Measurements from ENCODE around the gene NRG4.

The NRG4 gene

GRCh38 chr15:75945953-75946352 lies 66.3 kb downstream of the NRG4 start:
- H3K27me3 ChIP-seq (ENCODE audit: control insufficient read depth, insufficient read depth, low read length): no peaks in the 10 kb centered on the region
- no peak overlapping the region for H3K4me3 ChIP-seq (ENCODE audit: low read length)
- no peak overlapping the region for H3K9ac ChIP-seq (ENCODE audit: low read depth, low read length)
- H3K4me2 ChIP-seq (ENCODE audit: low read length): peak overlapping the region; percentile 36
- H3K9me3 ChIP-seq (replicated peaks; ENCODE audit: low read length): no peaks in the 10 kb centered on the region
- H3K4me1 ChIP-seq (ENCODE audit: control insufficient read depth, insufficient read depth, low read length): peaks cover 30% of the 10 kb centered on the region
- no peaks in the 10 kb centered on the region for H3K36me3 ChIP-seq (ENCODE audit: insufficient read depth, low read length)

DNA sequence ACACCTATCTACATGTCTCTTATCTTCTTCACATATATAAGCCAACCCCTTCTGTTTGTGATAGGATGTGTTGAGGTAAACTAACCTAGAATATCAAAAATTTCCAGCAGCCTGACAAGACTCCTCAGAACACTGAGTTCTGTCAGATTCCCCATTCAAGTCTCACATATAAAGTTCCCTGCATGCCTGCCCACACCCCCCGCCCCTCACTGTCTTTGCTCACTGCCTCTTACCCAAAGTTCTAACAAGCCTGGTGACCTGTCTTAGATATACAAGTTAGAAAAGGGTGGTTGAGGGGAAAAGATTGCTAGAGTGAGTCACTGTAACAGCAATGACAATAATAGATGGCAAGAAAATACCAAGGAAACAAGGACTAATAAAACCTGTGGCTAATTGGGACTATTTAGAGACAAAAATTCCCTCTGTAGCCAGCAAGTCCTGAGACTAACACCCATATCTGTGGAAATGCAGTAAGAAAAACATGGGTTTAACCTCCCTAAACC lies 68.5 kb downstream of the NRG4 start:
- Histone ChIP-seq H3K4me2 (ENCODE audit: low read length) (no peak overlapping the region), H3K9me3 (replicated peaks; ENCODE audit: low read length) (no peaks in the 10 kb centered on the region), H3K4me3 (ENCODE audit: low read length) (no peak overlapping the region), H3K36me3 (ENCODE audit: insufficient read depth, low read length) (no peaks in the 10 kb centered on the region), H3K4me1 (ENCODE audit: control insufficient read depth, insufficient read depth, low read length) (peaks cover 30% of the 10 kb centered on the region), H3K9ac (ENCODE audit: low read depth, low read length) (no peak overlapping the region), H3K27me3 (ENCODE audit: control insufficient read depth, insufficient read depth, low read length) (no peaks in the 10 kb centered on the region)

DNA sequence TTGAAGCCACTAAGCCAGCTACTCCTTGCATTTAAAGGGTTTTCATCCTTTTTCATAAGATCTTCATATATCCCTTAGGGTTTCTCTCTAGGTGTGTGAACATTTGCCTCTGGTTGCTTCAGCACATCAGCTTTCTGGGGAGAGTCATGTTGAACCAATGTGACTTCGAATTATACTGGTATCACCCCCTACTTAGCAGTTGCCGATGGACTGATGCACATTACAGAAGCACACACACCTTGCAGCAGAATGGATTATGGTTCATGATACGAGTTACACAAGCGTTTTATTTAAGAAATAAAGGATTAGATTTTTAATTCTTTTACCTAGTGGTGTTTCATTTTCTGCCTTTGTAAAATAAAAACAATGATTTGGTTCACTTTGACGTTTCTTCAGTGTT lies 69.0 kb downstream of the NRG4 start:
- Histone ChIP-seq H3K9me3 (replicated peaks; ENCODE audit: low read length) (no peaks in the 10 kb centered on the region), H3K9ac (ENCODE audit: low read depth, low read length) (no peak overlapping the region), H3K36me3 (ENCODE audit: insufficient read depth, low read length) (peaks cover 3% of the 10 kb centered on the region), H3K27me3 (ENCODE audit: control insufficient read depth, insufficient read depth, low read length) (no peaks in the 10 kb centered on the region), H3K4me3 (ENCODE audit: low read length) (no peak overlapping the region), H3K4me2 (ENCODE audit: low read length) (no peak overlapping the region), H3K4me1 (ENCODE audit: control insufficient read depth, insufficient read depth, low read length) (peaks cover 30% of the 10 kb centered on the region)

DNA sequence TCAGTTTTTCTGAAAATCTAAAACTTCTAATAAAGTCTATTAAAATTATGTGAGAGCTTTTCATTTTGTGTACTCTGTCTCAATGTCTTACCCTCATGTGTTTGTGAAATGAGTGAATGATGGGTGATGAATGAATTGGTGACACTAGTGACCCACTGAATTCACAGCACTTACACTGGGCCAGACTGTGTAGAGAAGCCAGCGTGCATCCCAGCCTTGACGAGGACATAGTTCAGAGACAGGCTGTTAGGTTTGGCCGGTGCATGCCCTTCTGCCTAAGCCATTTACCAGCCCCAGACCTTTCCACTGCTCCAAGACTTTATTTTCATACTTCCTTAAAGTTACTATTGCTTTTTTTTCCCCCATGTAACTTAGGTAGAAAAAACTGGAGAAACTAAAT lies 69.8 kb downstream of the NRG4 start:
- no peak overlapping the region for H3K4me2 ChIP-seq (ENCODE audit: low read length)
- H3K4me1 ChIP-seq (ENCODE audit: control insufficient read depth, insufficient read depth, low read length): peaks cover 26% of the 10 kb centered on the region
- no peaks in the 10 kb centered on the region for H3K27me3 ChIP-seq (ENCODE audit: control insufficient read depth, insufficient read depth, low read length)
- peaks cover 11% of the 10 kb centered on the region for H3K36me3 ChIP-seq (ENCODE audit: insufficient read depth, low read length)
- no peaks in the 10 kb centered on the region for H3K9me3 ChIP-seq (replicated peaks; ENCODE audit: low read length)
- no peak overlapping the region for H3K4me3 ChIP-seq (ENCODE audit: low read length)
- H3K9ac ChIP-seq (ENCODE audit: low read depth, low read length): no peak overlapping the region

DNA sequence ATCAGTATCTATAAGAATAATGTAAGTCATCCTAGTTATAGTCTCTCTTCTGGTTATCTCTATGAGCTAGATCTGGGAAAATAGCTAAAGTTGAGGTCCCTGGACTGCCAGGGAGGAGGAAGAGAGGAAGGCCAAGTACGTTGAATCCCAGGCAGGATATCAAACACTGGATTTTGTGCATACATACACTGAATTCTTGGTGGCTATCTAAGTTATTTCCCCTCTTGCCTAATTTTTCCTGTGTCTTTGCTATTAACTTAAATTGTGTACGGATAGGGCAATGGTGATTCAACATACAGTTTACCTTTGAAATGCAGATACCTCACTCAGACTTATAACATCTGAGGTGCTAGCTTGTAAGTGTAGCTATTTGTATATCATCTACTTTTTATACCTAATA lies 81.4 kb downstream of the NRG4 start:
- Histone ChIP-seq H3K36me3 (ENCODE audit: insufficient read depth, low read length) (peaks cover 31% of the 10 kb centered on the region), H3K27me3 (ENCODE audit: control insufficient read depth, insufficient read depth, low read length) (no peaks in the 10 kb centered on the region), H3K4me3 (ENCODE audit: low read length) (no peak overlapping the region), H3K4me1 (ENCODE audit: control insufficient read depth, insufficient read depth, low read length) (no peaks in the 10 kb centered on the region), H3K9ac (ENCODE audit: low read depth, low read length) (no peak overlapping the region), H3K4me2 (ENCODE audit: low read length) (no peak overlapping the region), H3K9me3 (replicated peaks; ENCODE audit: low read length) (no peaks in the 10 kb centered on the region)

GRCh38 chr15:75929799-75930565 lies 82.2 kb downstream of the NRG4 start:
- Histone ChIP-seq H3K4me2 (ENCODE audit: low read length) (no peak overlapping the region), H3K36me3 (ENCODE audit: insufficient read depth, low read length) (peaks cover 35% of the 10 kb centered on the region)

GRCh38 chr15:75928680-75929608 lies 83.3 kb downstream of the NRG4 start:
- peaks cover 26% of the 10 kb centered on the region for H3K36me3 ChIP-seq (ENCODE audit: insufficient read depth, low read length)
- H3K27me3 ChIP-seq (ENCODE audit: control insufficient read depth, insufficient read depth, low read length): no peaks in the 10 kb centered on the region
- H3K4me1 ChIP-seq (ENCODE audit: control insufficient read depth, insufficient read depth, low read length): no peaks in the 10 kb centered on the region
- H3K9me3 ChIP-seq (replicated peaks; ENCODE audit: low read length): no peaks in the 10 kb centered on the region
- H3K4me3 ChIP-seq (ENCODE audit: low read length): no peak overlapping the region
- H3K4me2 ChIP-seq (ENCODE audit: low read length): no peak overlapping the region
- no peak overlapping the region for H3K9ac ChIP-seq (ENCODE audit: low read depth, low read length)

More at GRCh38 chr15:75929799-75930565, 82.2 kb downstream of the NRG4 start:
- no peaks in the 10 kb centered on the region for H3K27me3 ChIP-seq (ENCODE audit: control insufficient read depth, insufficient read depth, low read length)
- H3K9me3 ChIP-seq (replicated peaks; ENCODE audit: low read length): no peaks in the 10 kb centered on the region
- H3K9ac ChIP-seq (ENCODE audit: low read depth, low read length): no peak overlapping the region
- H3K4me1 ChIP-seq (ENCODE audit: control insufficient read depth, insufficient read depth, low read length): no peaks in the 10 kb centered on the region
- H3K4me3 ChIP-seq (ENCODE audit: low read length): no peak overlapping the region

DNA sequence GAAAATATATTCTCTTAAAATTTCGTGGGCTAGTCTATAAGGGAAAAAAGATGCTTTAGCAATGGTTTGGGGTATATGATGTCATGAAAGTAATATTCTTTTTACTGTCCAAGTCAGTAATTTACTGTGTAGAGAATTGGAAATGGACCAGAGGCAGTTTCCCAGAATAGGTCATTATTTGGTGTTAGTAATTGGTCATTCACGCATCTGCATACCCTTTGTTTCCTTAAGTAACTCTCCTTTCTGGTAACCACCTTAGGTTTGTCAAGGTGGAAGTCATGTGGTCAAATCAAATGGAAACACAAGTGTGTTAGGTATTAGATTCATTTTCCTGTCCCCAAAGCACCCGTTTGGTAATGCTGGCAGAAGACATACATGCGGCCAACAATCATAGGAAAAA lies 84.6 kb downstream of the NRG4 start:
- H3K4me1 ChIP-seq (ENCODE audit: control insufficient read depth, insufficient read depth, low read length): peaks cover 2% of the 10 kb centered on the region
- peaks cover 20% of the 10 kb centered on the region for H3K36me3 ChIP-seq (ENCODE audit: insufficient read depth, low read length)
- no peak overlapping the region for H3K9ac ChIP-seq (ENCODE audit: low read depth, low read length)
- no peaks in the 10 kb centered on the region for H3K27me3 ChIP-seq (ENCODE audit: control insufficient read depth, insufficient read depth, low read length)
- no peaks in the 10 kb centered on the region for H3K9me3 ChIP-seq (replicated peaks; ENCODE audit: low read length)
- H3K4me3 ChIP-seq (ENCODE audit: low read length): no peak overlapping the region
- no peak overlapping the region for H3K4me2 ChIP-seq (ENCODE audit: low read length)

DNA sequence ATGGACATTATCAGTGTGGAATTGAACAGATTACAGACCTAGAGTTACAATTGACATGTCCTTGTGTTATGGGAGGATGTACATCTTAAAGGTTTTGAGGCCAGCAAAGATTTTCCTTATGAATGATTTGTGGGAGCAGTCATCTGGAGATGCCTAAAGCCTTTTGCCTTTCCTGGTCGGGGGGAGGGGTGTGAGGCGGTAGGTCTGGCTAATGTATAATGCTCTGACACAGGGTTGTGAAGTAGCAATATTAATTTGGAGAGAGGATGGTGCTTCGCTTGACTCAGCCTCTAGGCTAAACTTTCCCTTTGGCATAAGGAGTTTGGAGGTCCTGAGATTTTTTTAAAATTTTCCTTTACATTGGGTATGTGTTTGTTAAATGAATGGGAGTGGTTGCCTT lies 85.3 kb downstream of the NRG4 start:
- Histone ChIP-seq H3K9me3 (replicated peaks; ENCODE audit: low read length) (no peaks in the 10 kb centered on the region), H3K9ac (ENCODE audit: low read depth, low read length) (no peak overlapping the region), H3K36me3 (ENCODE audit: insufficient read depth, low read length) (peaks cover 18% of the 10 kb centered on the region), H3K4me1 (ENCODE audit: control insufficient read depth, insufficient read depth, low read length) (peaks cover 8% of the 10 kb centered on the region), H3K4me2 (ENCODE audit: low read length) (no peak overlapping the region), H3K27me3 (ENCODE audit: control insufficient read depth, insufficient read depth, low read length) (no peaks in the 10 kb centered on the region), H3K4me3 (ENCODE audit: low read length) (no peak overlapping the region)

- Histone ChIP-seq H3K27me3 (ENCODE audit: control insufficient read depth, insufficient read depth, low read length) (no peaks in the 10 kb centered on the region), H3K4me2 (ENCODE audit: low read length) (no peak overlapping the region), H3K36me3 (ENCODE audit: insufficient read depth, low read length) (peaks cover 15% of the 10 kb centered on the region), H3K4me1 (ENCODE audit: control insufficient read depth, insufficient read depth, low read length) (peaks cover 11% of the 10 kb centered on the region), H3K9ac (ENCODE audit: low read depth, low read length) (no peak overlapping the region), H3K9me3 (replicated peaks; ENCODE audit: low read length) (no peaks in the 10 kb centered on the region), H3K4me3 (ENCODE audit: low read length) (no peak overlapping the region)
Observed at GRCh38 chr15:75925440-75925839, 86.8 kb downstream of the NRG4 start.

DNA sequence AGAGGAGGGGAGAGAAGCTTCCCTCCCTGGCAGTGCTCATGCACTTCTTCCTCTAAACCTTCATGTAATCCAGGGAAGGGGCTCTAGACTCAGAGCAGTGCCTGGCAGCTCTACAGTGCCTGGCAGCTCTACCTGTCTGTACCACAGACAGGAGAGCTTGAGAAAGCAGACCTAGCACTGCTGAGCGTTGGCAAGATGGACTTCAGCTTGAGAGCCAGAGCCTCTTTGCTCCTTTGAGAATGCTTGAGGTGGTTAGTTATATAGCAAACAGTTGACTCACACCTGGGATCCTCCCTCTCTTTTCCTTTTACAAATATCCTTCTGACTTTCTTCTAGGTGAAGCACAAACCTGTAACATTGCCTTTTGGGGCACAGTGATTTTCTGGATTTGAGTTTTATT lies 87.6 kb downstream of the NRG4 start:
- no peaks in the 10 kb centered on the region for H3K27me3 ChIP-seq (ENCODE audit: control insufficient read depth, insufficient read depth, low read length)
- peaks cover 11% of the 10 kb centered on the region for H3K4me1 ChIP-seq (ENCODE audit: control insufficient read depth, insufficient read depth, low read length)
- no peak overlapping the region for H3K4me2 ChIP-seq (ENCODE audit: low read length)
- no peaks in the 10 kb centered on the region for H3K9me3 ChIP-seq (replicated peaks; ENCODE audit: low read length)
- no peak overlapping the region for H3K4me3 ChIP-seq (ENCODE audit: low read length)
- H3K9ac ChIP-seq (ENCODE audit: low read depth, low read length): no peak overlapping the region
- peaks cover 17% of the 10 kb centered on the region for H3K36me3 ChIP-seq (ENCODE audit: insufficient read depth, low read length)
